Skeletal muscle tissue (tissue), 4 donors: ENCODE measurements around the gene PDCL3. TPM values are rescaled to one million over a fixed set of nuclear protein-coding genes. Genes with fewer than 3 reads are reported as not detected.

Source experiments
- H3K27ac ChIP-seq: one replicate; pipeline ENCODE4 v1.7.0; 2013; ENCODE audit warnings: mild to moderate bottlenecking, low read depth, low read length, inconsistent platforms
- H3K27me3 ChIP-seq, 3 donors: one replicate each; pipeline ENCODE4 v1.7.0; 2013; ENCODE audit warnings: low read length in 3 of 3; ENCODE audit not compliant: control insufficient read depth in 3 of 3, insufficient read depth in 3 of 3
- H3K36me3 ChIP-seq, 3 donors: one replicate each; pipeline ENCODE4 v1.7.0; 2013; ENCODE audit warnings: low read length in 3 of 3; ENCODE audit not compliant: control insufficient read depth in 3 of 3, insufficient read depth in 3 of 3
- H3K4me1 ChIP-seq, 3 donors: one replicate each; pipeline ENCODE4 v1.7.0; 2013; ENCODE audit warnings: low read length in 3 of 3, mild to moderate bottlenecking in 3 of 3; ENCODE audit not compliant: control insufficient read depth in 3 of 3, insufficient read depth in 3 of 3
- H3K4me3 ChIP-seq, 3 donors: one replicate each; pipeline ENCODE4 v1.7.0; 2013; ENCODE audit warnings: low read length in 3 of 3
- H3K9ac ChIP-seq, 3 donors: one replicate each; pipeline ENCODE4 v1.7.0; 2013; ENCODE audit warnings: low read length in 3 of 3, mild to moderate bottlenecking in 3 of 3, moderate library complexity in 2 of 3, low read depth in 1 of 3
- H3K9me3 ChIP-seq, 3 donors: one replicate each; pipeline ENCODE4 v1.7.0; 2013; ENCODE audit warnings: low read length in 3 of 3; ENCODE audit not compliant: control insufficient read depth in 3 of 3
- total RNA-seq: library from RNA; depleted of rRNA; stranded (reverse); fragments of >200 nt; gene quantifications from one replicate; pipeline ENCODE4 v1.2.3, GENCODE V29; 2014
- donor health status: Osteomylitis.

The PDCL3 gene
- total RNA-seq, 1 donor from 2014 or later = 15.7 TPM

- H3K27me3 ChIP-seq = peaks cover 0 to 3% (median 0%) of the 10 kb centered on the region in 3 donors
- H3K27ac ChIP-seq = no peak overlapping the region
- no peaks in the 10 kb centered on the region for H3K4me1 ChIP-seq
- no peaks in the 10 kb centered on the region for H3K36me3 ChIP-seq
- no peak overlapping the region for H3K4me3 ChIP-seq
- no peak overlapping the region for H3K9ac ChIP-seq
- peaks cover 0 to 5% (median 0%) of the 10 kb centered on the region in 3 donors for H3K9me3 ChIP-seq
Measured at GRCh38 chr2:100529900-100530299, 32.9 kb upstream of the PDCL3 start.

DNA sequence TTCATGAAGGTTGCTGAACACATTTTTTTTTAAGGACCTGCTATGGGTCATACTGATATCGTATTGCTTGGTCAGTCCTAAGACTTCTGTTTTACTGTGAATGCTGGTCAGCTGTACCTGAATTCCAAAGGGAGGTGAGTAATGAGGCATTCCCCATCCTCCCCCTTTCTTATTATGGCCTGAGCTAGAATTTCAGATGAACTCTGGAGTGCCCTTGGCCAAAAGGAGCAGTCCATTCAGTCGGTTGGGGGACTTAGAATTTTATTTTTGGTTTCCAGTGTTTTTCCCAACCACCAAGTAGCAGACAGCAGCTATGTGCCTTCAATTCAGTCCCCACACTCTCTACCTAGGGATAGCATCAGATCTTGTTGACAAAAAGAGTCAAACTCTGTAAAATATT, 26.9 kb upstream of the PDCL3 start:
- Histone ChIP-seq H3K27me3 (no peaks in the 10 kb centered on the region), H3K9me3 (peaks cover 0 to 5% (median 0%) of the 10 kb centered on the region in 3 donors), H3K9ac (no peak overlapping the region), H3K4me1 (no peaks in the 10 kb centered on the region), H3K27ac (no peak overlapping the region), H3K36me3 (no peaks in the 10 kb centered on the region), H3K4me3 (no peak overlapping the region)

DNA sequence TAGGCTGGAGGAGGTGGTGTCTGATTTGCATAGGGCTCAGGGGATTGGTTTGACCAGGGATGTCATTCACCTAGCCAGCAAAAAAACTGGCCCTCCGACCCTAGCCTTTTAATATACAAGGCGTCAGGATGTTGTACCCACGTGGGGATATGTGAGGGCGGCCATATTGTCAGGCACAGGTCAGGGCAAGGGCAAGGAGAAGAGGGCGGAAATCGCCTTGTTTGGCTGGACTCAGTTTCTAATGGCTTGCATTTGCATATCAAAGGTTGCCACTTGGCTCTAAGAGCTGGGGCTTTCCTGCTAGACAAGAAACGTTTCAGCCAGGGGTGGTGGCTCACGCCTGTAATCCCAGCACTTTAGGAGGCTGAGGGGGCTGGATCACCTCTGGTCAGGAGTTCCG, 24.9 kb upstream of the PDCL3 start:
- Histone ChIP-seq H3K27ac (no peak overlapping the region), H3K9me3 (peaks cover 0 to 5% (median 0%) of the 10 kb centered on the region in 3 donors), H3K27me3 (no peaks in the 10 kb centered on the region), H3K4me3 (no peak overlapping the region), H3K36me3 (no peaks in the 10 kb centered on the region), H3K9ac (no peak overlapping the region), H3K4me1 (no peaks in the 10 kb centered on the region)

DNA sequence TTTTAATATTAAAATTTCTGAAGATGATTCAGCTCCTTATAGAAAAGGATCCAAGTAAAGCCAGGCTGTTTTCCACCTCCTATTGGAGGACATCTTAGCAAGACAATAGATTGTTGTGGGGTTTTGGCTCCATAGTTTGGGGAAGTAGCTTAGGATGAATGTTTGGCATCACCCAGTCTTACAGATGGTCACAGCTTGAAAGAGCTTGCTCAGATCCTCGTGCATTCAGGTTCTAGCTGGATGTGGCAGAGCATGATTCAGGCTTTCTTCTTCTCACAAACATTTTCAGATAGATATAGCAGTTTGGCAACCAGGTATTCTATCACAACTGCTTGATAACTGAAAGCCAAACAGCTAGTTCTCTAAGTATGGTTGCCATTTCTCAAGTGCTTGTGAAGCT, 23.6 kb upstream of the PDCL3 start:
- H3K27me3 ChIP-seq = no peaks in the 10 kb centered on the region
- no peaks in the 10 kb centered on the region for H3K4me1 ChIP-seq
- no peaks in the 10 kb centered on the region for H3K36me3 ChIP-seq
- H3K9me3 ChIP-seq = no peaks in the 10 kb centered on the region
- H3K27ac ChIP-seq = no peak overlapping the region
- H3K9ac ChIP-seq = no peak overlapping the region
- no peak overlapping the region for H3K4me3 ChIP-seq

- Histone ChIP-seq H3K9ac (no peak overlapping the region), H3K4me1 (no peaks in the 10 kb centered on the region), H3K27ac (no peak overlapping the region), H3K4me3 (no peak overlapping the region), H3K27me3 (no peaks in the 10 kb centered on the region), H3K36me3 (no peaks in the 10 kb centered on the region), H3K9me3 (no peaks in the 10 kb centered on the region)
Measured at GRCh38 chr2:100541404-100541803, 21.4 kb upstream of the PDCL3 start.

- Histone ChIP-seq H3K27ac (no peak overlapping the region), H3K9me3 (no peaks in the 10 kb centered on the region), H3K36me3 (no peaks in the 10 kb centered on the region), H3K4me1 (no peaks in the 10 kb centered on the region), H3K9ac (no peak overlapping the region), H3K27me3 (no peaks in the 10 kb centered on the region), H3K4me3 (no peak overlapping the region)
Measured at GRCh38 chr2:100542418-100542817, 20.4 kb upstream of the PDCL3 start.

GRCh38 chr2:100544911-100545596, 17.7 kb upstream of the PDCL3 start:
- H3K9ac ChIP-seq = no peak overlapping the region
- H3K36me3 ChIP-seq = no peaks in the 10 kb centered on the region
- no peaks in the 10 kb centered on the region for H3K4me1 ChIP-seq
- H3K4me3 ChIP-seq = no peak overlapping the region
- no peaks in the 10 kb centered on the region for H3K27me3 ChIP-seq
- no peak overlapping the region for H3K27ac ChIP-seq
- no peaks in the 10 kb centered on the region for H3K9me3 ChIP-seq

DNA sequence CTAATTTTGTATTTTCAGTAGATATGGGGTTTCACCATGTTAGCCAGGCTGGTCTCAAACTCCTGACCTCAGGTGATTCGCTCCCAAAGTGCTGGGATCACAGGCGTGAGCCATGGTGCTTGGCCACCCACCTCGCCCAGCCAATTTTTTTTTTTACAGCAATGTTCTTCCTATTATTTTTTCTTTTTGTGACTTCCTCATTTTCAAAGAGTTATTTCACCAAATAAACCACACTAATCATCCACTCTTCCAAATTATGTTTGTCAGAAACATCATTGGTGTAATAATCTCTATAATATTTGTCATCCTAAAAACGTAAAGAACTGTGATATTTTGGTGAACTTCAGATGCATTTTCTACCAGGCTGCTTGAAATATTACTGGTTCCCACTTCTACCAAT, 16.3 kb upstream of the PDCL3 start:
- H3K27me3 ChIP-seq = no peaks in the 10 kb centered on the region

GRCh38 chr2:100548771-100549170, 14.0 kb upstream of the PDCL3 start:
- no peaks in the 10 kb centered on the region for H3K27me3 ChIP-seq
- H3K27ac ChIP-seq = no peak overlapping the region
- no peak overlapping the region for H3K9ac ChIP-seq
- no peaks in the 10 kb centered on the region for H3K36me3 ChIP-seq
- no peaks in the 10 kb centered on the region for H3K9me3 ChIP-seq
- H3K4me3 ChIP-seq = no peak overlapping the region
- no peaks in the 10 kb centered on the region for H3K4me1 ChIP-seq

More for the DNA sequence above, 16.3 kb upstream of the PDCL3 start:
- Histone ChIP-seq H3K4me1 (no peaks in the 10 kb centered on the region), H3K27ac (no peak overlapping the region), H3K9me3 (no peaks in the 10 kb centered on the region), H3K9ac (no peak overlapping the region), H3K4me3 (no peak overlapping the region), H3K36me3 (no peaks in the 10 kb centered on the region)

DNA sequence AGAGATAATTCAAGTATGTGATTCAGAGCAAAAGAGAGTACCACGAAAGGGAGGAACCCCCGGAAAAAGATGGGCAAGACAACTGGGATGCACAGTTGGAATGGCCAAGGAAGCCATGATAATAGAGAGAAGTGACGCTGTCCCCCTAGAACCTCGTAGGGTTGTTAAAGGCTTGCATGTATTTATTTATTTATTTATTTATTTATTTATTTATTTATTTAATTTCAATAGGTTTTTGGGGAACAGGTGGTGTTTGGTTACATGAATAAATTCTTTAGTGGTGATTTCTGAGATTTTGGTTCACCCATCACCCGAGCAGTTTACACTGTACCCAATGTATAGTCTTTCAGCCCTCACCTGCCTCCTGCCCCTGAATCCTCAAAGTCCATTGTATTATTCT, 11.5 kb upstream of the PDCL3 start:
- Histone ChIP-seq H3K9ac (no peak overlapping the region), H3K27me3 (no peaks in the 10 kb centered on the region), H3K9me3 (no peaks in the 10 kb centered on the region), H3K36me3 (no peaks in the 10 kb centered on the region), H3K4me3 (no peak overlapping the region), H3K4me1 (no peaks in the 10 kb centered on the region), H3K27ac (no peak overlapping the region)
